ENCODE measurements around the gene IYD. TPM values are rescaled to one million over a fixed set of nuclear protein-coding genes. Genes with fewer than 3 reads are reported as not detected.

The IYD gene
- 10 to 100 TPM in 3 of 4 donors, under 1 TPM in 1; 0.83 to 57.0 (median 36.8) TPM for total RNA-seq

- H3K4me3 ChIP-seq = peak within 1 kb of the TSS in 2 of 4 donors; percentile 22 to 43
Observed at GRCh38 chr6:150368762-150369161, at the start of gene IYD. IYD (plus strand) TSS chr6:150369012; CDS start chr6:150369032, 20 bp downstream.

GRCh38 chr6:150319924-150320323 is 48.9 kb upstream of the IYD start:
- no peak for DNase-seq
- Histone ChIP-seq H3K27ac (no peak overlapping the region), H3K27me3 (no peaks in the 10 kb centered on the region), H3K9me3 (no peaks in the 10 kb centered on the region), H3K4me1 (no peaks in the 10 kb centered on the region), H3K36me3 (no peaks in the 10 kb centered on the region), H3K4me3 (no peak overlapping the region)
- TF ChIP-seq CTCF (IDR thresholded peaks at IDR 0.05) = no peak
- no peak for TF ChIP-seq POLR2A (IDR thresholded peaks at IDR 0.05)

More at GRCh38 chr6:150368762-150369161, at the start of gene IYD:
- Histone ChIP-seq H3K9me3 (no peaks in the 10 kb centered on the region), H3K36me3 (no peaks in the 10 kb centered on the region), H3K4me1 (no peaks in the 10 kb centered on the region), H3K27ac (peak within 1 kb of the TSS in 3 of 4 donors; percentile 58 to 90 (median 75)), H3K27me3 (no peaks in the 10 kb centered on the region)
- peak in 2 of 3 donors; percentile 79 to 85 for DNase-seq
- TF ChIP-seq CTCF (IDR thresholded peaks at IDR 0.05) (peak in 1 of 6 experiments; percentile 3), POLR2A (IDR thresholded peaks at IDR 0.05) (peak in 1 of 2 donors; percentile 23)

- DNase-seq = no peak
- Histone ChIP-seq H3K36me3 (no peaks in the 10 kb centered on the region), H3K27ac (no peak overlapping the region), H3K4me1 (no peaks in the 10 kb centered on the region), H3K4me3 (no peak overlapping the region), H3K27me3 (no peaks in the 10 kb centered on the region), H3K9me3 (no peaks in the 10 kb centered on the region)
- TF ChIP-seq POLR2A (IDR thresholded peaks at IDR 0.05) = no peak
- TF ChIP-seq CTCF (IDR thresholded peaks at IDR 0.05) = no peak
Observed at GRCh38 chr6:150320442-150320841, 48.4 kb upstream of the IYD start.

GRCh38 chr6:150322466-150322871 is 46.3 kb upstream of the IYD start:
- no peak overlapping the region for H3K27ac ChIP-seq
- H3K27me3 ChIP-seq = no peaks in the 10 kb centered on the region
- H3K9me3 ChIP-seq = no peaks in the 10 kb centered on the region
- no peak for DNase-seq
- no peak overlapping the region for H3K4me3 ChIP-seq
- TF ChIP-seq POLR2A (IDR thresholded peaks at IDR 0.05) (no peak), CTCF (IDR thresholded peaks at IDR 0.05) (no peak)
- H3K4me1 ChIP-seq = no peaks in the 10 kb centered on the region
- no peaks in the 10 kb centered on the region for H3K36me3 ChIP-seq

GRCh38 chr6:150323205-150323604 is 45.6 kb upstream of the IYD start:
- TF ChIP-seq CTCF (IDR thresholded peaks at IDR 0.05) = no peak
- TF ChIP-seq POLR2A (IDR thresholded peaks at IDR 0.05) = no peak
- H3K4me3 ChIP-seq = no peak overlapping the region
- no peak overlapping the region for H3K27ac ChIP-seq
- no peaks in the 10 kb centered on the region for H3K4me1 ChIP-seq
- H3K36me3 ChIP-seq = no peaks in the 10 kb centered on the region
- no peaks in the 10 kb centered on the region for H3K27me3 ChIP-seq
- DNase-seq = no peak
- H3K9me3 ChIP-seq = no peaks in the 10 kb centered on the region

- H3K36me3 ChIP-seq = no peaks in the 10 kb centered on the region
- no peaks in the 10 kb centered on the region for H3K4me1 ChIP-seq
- no peaks in the 10 kb centered on the region for H3K27me3 ChIP-seq
- no peak overlapping the region for H3K4me3 ChIP-seq
- no peak overlapping the region for H3K27ac ChIP-seq
- DNase-seq = no peak
- TF ChIP-seq CTCF (IDR thresholded peaks at IDR 0.05) = no peak
- no peak for TF ChIP-seq POLR2A (IDR thresholded peaks at IDR 0.05)
- H3K9me3 ChIP-seq = no peaks in the 10 kb centered on the region
Observed at GRCh38 chr6:150324044-150324443, 44.8 kb upstream of the IYD start.
